Measurements from ENCODE around the gene IRF2BPL.

Gene IRF2BPL

DNA sequence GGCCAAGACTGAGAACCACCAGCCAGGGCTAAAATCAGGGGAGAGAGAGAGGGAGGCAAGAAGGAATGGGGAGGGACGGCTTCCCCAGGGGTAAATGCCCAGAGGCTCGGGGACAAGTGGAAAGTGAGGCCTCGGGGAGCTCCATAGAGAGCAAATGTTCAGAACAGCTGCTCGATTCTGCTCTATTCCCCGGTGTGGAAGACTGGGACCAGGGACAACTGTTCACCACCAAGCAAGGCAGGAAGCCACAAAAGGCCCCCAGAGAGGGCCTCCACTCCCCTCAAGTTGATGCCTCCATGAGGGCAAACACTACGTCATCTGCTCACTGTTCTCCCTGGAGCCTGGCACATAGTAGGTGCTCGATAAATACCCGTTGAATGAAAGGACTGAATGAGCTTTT is 53.5 kb downstream of the IRF2BPL start:
- no peaks in the 10 kb centered on the region for H3K4me1 ChIP-seq (ENCODE audit: insufficient read depth, low read length)
- no peaks in the 10 kb centered on the region for H3K27me3 ChIP-seq (ENCODE audit: control insufficient read depth in 1 of 2, insufficient read depth in 2 of 2, low read length in 2 of 2)
- H3K9ac ChIP-seq (ENCODE audit: low read length): no peak overlapping the region
- H3K4me3 ChIP-seq (ENCODE audit: low read depth in 1 of 2, low read length in 2 of 2): no peak overlapping the region
- no peak overlapping the region for H3K27ac ChIP-seq (ENCODE audit: low read depth, low read length)
- H3K9me3 ChIP-seq (ENCODE audit: low read length): no peaks in the 10 kb centered on the region
- no peaks in the 10 kb centered on the region for H3K36me3 ChIP-seq (ENCODE audit: insufficient read depth, low read length)
